LNCaP clone FGC (cell line): ENCODE data around the gene KATNAL1.

ENCODE experiments used
- DNase-seq: peaks from one replicate; pipeline ENCODE4 v3.0.0-alpha.2; 2011; ENCODE audit warnings: low read depth
- H3K4me3 ChIP-seq: 2 replicates; pipeline ENCODE4 v1.5.1; 2011; ENCODE audit warnings: mild to moderate bottlenecking, low read depth, low read length, control low read depth
- CTCF ChIP-seq: IDR thresholded peaks from 2 replicates; pipeline ENCODE4 v1.5.1; 2012; ENCODE audit warnings: mild to moderate bottlenecking; ENCODE audit not compliant: control insufficient read depth, insufficient read depth; ENCODE audit errors: extremely low read depth

The KATNAL1 gene

GRCh38 chr13:30224732-30225131 lies 82.6 kb downstream of the KATNAL1 start:
- no peak for DNase-seq
- H3K4me3 ChIP-seq = no peak overlapping the region
- TF ChIP-seq CTCF = no peak

GRCh38 chr13:30222254-30222653 lies 85.1 kb downstream of the KATNAL1 start:
- no peak overlapping the region for H3K4me3 ChIP-seq
- no peak for TF ChIP-seq CTCF
- DNase-seq = no peak

- no peak overlapping the region for H3K4me3 ChIP-seq
- no peak for DNase-seq
Observed at GRCh38 chr13:30216111-30216510, 91.2 kb downstream of the KATNAL1 start.

GRCh38 chr13:30212256-30212655 lies 95.1 kb downstream of the KATNAL1 start:
- no peak for DNase-seq
- H3K4me3 ChIP-seq = no peak overlapping the region
- no peak for TF ChIP-seq CTCF

More at GRCh38 chr13:30216111-30216510, 91.2 kb downstream of the KATNAL1 start:
- TF ChIP-seq CTCF = no peak

GRCh38 chr13:30211745-30212144 lies 95.6 kb downstream of the KATNAL1 start:
- H3K4me3 ChIP-seq = no peak overlapping the region
- DNase-seq = no peak
- no peak for TF ChIP-seq CTCF

- no peak overlapping the region for H3K4me3 ChIP-seq
- no peak for DNase-seq
- no peak for TF ChIP-seq CTCF
Observed at GRCh38 chr13:30204564-30204963, 102.8 kb downstream of the KATNAL1 start.

- TF ChIP-seq CTCF = no peak
- DNase-seq = no peak
- no peak overlapping the region for H3K4me3 ChIP-seq
Observed at GRCh38 chr13:30196025-30196424, 111.3 kb downstream of the KATNAL1 start.
